ENCODE data around the gene ADAMTS2.

The ADAMTS2 gene

DNA sequence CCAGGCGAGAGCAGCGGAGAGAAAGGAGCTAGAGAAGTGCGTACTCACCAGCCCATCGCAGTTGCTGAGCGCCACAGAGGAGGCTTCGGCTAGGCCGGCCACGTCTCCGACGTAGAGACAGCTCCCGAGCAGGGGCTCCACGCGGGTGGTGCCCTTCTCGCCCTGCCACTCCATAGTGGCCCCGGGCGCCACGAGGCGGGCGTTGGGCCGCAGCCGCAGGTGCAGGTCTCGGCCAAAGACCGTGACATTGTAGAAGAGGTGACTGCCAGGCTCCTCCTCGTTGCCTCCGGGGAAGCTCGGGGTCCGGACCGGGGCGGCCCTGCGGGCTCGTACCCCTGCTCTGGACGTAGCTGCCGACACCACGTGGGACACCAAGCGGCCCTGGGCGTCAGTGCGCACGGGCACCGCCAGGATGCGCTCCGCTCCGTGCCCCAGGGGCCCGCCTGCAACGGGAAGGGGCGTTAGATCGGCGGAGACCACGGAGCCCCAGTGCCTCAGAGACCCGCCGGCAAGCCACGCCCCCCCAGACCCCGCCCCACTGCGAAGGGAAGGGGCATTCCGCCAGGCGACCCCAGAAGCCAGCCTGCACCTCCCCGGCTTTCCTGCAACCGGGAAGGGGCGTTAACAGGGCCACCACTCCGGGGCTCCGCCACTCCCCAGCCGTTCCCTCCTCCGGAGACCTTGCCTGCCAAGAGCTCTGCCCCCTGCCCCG is 1.4 kb downstream of the ADAMTS2 start:
- ChIA-PET CTCF (interaction anchor here (1.1 to 1.7 kb wide), 2 partner anchors 9 to 150 kb away, joined by 3 to 5 read pairs; no protein-coding TSS in a partner anchor), POLR2A (no interaction called here)
- TF ChIP-seq SP1 (IDR thresholded peaks at IDR 0.05): no peak
- no peak for TF ChIP-seq FOXK2 (IDR thresholded peaks at IDR 0.05)
- no peak for TF ChIP-seq FOXM1 (IDR thresholded peaks at IDR 0.05; ENCODE audit: borderline replicate concordance)
- TF ChIP-seq ARNT (IDR thresholded peaks at IDR 0.05): no peak
- no peak for TF ChIP-seq LEF1 (IDR thresholded peaks at IDR 0.05; ENCODE audit: borderline replicate concordance)
- TF ChIP-seq ZNF384 (IDR thresholded peaks at IDR 0.05): no peak
- TF ChIP-seq, protein P1, sequence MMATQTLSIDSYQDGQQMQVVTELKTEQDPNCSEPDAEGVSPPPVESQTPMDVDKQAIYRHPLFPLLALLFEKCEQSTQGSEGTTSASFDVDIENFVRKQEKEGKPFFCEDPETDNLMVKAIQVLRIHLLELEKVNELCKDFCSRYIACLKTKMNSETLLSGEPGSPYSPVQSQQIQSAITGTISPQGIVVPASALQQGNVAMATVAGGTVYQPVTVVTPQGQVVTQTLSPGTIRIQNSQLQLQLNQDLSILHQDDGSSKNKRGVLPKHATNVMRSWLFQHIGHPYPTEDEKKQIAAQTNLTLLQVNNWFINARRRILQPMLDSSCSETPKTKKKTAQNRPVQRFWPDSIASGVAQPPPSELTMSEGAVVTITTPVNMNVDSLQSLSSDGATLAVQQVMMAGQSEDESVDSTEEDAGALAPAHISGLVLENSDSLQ (IDR thresholded peaks at IDR 0.05): no peak
- no peak for TF ChIP-seq SUZ12 (IDR thresholded peaks at IDR 0.05)
- peak; percentile 59 for DNase-seq (ENCODE audit: extremely low spot score)

DNA sequence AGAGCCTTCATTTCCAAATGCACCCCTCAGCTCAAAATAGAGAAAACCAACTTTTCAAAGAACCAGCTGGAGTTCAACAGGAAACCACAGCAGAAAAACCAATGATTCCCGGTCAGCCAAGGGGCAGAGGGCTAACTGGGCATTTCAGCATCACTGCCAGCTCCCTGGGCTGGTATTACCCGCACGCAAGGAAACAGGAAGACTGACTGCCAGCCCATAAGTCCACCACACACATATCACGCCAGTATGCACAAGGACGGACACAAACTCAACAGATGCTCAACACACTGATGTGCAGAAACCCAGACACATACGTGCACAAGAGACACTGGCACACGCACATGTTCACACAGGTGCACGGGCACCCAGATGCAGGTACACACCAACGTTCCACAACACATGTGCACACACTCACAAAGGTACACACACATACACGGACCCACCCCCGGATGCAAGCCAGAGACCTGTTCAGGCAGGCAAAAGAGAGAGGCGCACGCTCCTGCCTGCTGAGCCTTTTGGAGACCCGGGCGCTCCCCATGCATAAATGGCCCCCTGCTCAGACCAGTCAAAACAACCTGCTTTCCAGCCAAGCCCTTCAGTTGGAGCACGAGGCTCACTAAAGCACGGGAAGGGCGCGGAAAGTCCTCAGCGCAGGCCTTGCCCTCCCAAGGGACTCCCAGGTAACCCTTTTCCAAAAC is 2.1 kb downstream of the ADAMTS2 start:
- no peak for TF ChIP-seq FOXM1 (IDR thresholded peaks at IDR 0.05; ENCODE audit: borderline replicate concordance)
- TF ChIP-seq BHLHE40 (IDR thresholded peaks at IDR 0.05; ENCODE audit: borderline replicate concordance): no peak
- TF ChIP-seq SUZ12 (IDR thresholded peaks at IDR 0.05): no peak
- TF ChIP-seq FOXK2 (IDR thresholded peaks at IDR 0.05): no peak
- DNase-seq (ENCODE audit: extremely low spot score): no peak
- ChIA-PET CTCF (interaction anchor here (1.7 kb wide), 1 partner anchor 8 kb away, joined by 5 read pairs; no protein-coding TSS in a partner anchor), POLR2A (no interaction called here)

DNA sequence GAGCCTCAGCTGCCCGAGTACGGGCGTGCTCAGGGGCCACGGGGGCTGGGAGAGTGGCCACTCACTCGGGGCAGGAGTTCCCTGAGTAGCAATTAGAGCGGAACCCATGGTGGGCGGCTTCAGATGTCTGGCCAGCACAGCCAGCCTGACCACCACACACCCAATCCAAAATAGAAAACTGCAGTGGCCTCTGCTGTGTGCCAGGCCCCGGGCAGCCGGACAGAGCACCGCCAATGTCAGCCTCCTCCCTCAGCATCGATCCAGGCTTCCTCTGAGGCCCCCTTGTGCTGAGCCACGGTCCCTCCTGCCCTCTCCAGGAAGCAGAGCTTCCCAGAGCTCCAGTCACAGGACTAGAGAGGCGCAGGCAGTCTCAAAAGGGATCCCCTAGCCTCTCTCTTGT is 2.7 kb downstream of the ADAMTS2 start:
- TF ChIP-seq SP1 (IDR thresholded peaks at IDR 0.05) (no peak), L3MBTL2 (conservative IDR thresholded peaks at IDR 0.05) (no peak), TARDBP (IDR thresholded peaks at IDR 0.05) (no peak)
- ChIA-PET CTCF (no interaction called here), POLR2A (no interaction called here)
- DNase-seq (ENCODE audit: extremely low spot score): no peak

DNA sequence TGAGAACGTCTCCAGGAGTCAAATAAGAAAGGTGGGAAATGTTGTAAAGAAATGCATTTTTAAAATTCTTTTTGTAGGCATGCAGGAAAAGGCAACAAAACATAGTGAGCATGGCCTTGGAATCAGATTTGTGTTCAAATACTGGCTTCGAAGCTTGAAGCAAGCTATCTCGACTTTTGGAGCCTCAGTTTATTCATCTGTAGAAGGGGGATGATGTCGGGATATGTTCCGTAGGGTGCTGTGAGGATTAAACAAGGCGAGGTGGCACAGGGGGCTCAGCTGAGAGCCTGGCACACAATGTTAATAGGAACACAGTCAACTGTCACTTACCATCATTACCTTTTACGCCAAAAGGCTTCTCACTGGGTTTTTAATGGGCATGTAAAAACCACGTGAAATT is 4.8 kb downstream of the ADAMTS2 start:
- ChIA-PET CTCF (no interaction called here), POLR2A (no interaction called here)
- TF ChIP-seq CTBP1 (IDR thresholded peaks at IDR 0.05; ENCODE audit: borderline replicate concordance) (no peak), BHLHE40 (IDR thresholded peaks at IDR 0.05; ENCODE audit: borderline replicate concordance) (no peak), SUZ12 (IDR thresholded peaks at IDR 0.05) (no peak), HDGF (IDR thresholded peaks at IDR 0.05; ENCODE audit: borderline replicate concordance) (no peak)
- no peak for DNase-seq (ENCODE audit: extremely low spot score)

DNA sequence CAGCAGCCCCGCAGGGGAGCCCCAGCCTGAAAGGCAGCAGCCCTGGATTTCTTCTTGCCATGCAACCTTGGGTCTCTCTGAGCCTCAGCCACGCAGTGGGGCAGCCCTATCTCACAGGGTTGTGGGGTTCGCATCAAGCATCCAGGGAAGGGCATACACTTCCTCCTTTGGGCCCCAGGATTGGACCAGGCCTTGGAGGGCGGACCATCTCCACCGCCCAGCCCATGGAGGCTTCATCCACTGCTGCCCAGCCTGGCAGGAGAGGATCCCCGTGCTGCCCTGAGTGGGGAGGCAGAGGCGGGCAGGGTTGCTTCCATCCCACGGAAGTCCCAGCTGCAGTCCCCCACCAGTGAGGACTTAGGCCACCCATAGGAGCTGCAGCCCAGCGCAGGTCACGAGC is 5.3 kb downstream of the ADAMTS2 start:
- TF ChIP-seq FOXM1 (IDR thresholded peaks at IDR 0.05; ENCODE audit: borderline replicate concordance) (no peak), FOXA1 (IDR thresholded peaks at IDR 0.05) (no peak), TARDBP (IDR thresholded peaks at IDR 0.05) (no peak), CTBP1 (IDR thresholded peaks at IDR 0.05; ENCODE audit: borderline replicate concordance) (no peak), L3MBTL2 (conservative IDR thresholded peaks at IDR 0.05) (no peak), LEF1 (IDR thresholded peaks at IDR 0.05; ENCODE audit: borderline replicate concordance) (no peak)
- no peak for DNase-seq (ENCODE audit: extremely low spot score)
- ChIA-PET POLR2A (no interaction called here), CTCF (no interaction called here)

DNA sequence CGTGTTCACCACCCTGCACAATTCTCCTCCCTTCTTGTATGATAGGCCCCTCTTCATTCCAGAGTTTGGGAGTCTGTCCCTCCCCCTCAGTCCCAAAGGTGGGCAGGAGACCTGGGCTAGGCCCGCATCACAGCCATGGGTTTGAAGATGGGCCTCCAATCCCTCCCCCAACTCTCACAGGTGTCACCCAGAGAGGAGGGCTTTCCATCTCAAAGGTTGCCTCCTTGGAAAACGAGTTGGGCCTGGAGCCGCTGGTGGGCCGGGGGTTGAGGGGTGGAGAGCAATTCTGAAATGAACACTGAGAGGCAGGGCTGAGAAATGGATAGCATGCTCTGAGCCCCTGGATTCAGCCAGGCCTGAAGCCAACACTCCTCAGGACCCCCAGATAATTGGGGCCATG is 6.2 kb downstream of the ADAMTS2 start:
- TF ChIP-seq ARNT (IDR thresholded peaks at IDR 0.05) (no peak), HDGF (IDR thresholded peaks at IDR 0.05; ENCODE audit: borderline replicate concordance) (no peak), TARDBP (IDR thresholded peaks at IDR 0.05) (no peak), FOXM1 (IDR thresholded peaks at IDR 0.05; ENCODE audit: borderline replicate concordance) (no peak), ZNF384 (IDR thresholded peaks at IDR 0.05) (no peak), SUZ12 (IDR thresholded peaks at IDR 0.05) (no peak), FOXA1 (IDR thresholded peaks at IDR 0.05) (no peak), LEF1 (IDR thresholded peaks at IDR 0.05; ENCODE audit: borderline replicate concordance) (no peak), FOXK2 (IDR thresholded peaks at IDR 0.05) (no peak), NFRKB (IDR thresholded peaks at IDR 0.05) (no peak), CTBP1 (IDR thresholded peaks at IDR 0.05; ENCODE audit: borderline replicate concordance) (no peak), ELF4 (IDR thresholded peaks at IDR 0.05) (no peak)
- TF ChIP-seq, protein P1 (IDR thresholded peaks at IDR 0.05): no peak
- ChIA-PET CTCF (no interaction called here), POLR2A (no interaction called here)
- DNase-seq (ENCODE audit: extremely low spot score): no peak

DNA sequence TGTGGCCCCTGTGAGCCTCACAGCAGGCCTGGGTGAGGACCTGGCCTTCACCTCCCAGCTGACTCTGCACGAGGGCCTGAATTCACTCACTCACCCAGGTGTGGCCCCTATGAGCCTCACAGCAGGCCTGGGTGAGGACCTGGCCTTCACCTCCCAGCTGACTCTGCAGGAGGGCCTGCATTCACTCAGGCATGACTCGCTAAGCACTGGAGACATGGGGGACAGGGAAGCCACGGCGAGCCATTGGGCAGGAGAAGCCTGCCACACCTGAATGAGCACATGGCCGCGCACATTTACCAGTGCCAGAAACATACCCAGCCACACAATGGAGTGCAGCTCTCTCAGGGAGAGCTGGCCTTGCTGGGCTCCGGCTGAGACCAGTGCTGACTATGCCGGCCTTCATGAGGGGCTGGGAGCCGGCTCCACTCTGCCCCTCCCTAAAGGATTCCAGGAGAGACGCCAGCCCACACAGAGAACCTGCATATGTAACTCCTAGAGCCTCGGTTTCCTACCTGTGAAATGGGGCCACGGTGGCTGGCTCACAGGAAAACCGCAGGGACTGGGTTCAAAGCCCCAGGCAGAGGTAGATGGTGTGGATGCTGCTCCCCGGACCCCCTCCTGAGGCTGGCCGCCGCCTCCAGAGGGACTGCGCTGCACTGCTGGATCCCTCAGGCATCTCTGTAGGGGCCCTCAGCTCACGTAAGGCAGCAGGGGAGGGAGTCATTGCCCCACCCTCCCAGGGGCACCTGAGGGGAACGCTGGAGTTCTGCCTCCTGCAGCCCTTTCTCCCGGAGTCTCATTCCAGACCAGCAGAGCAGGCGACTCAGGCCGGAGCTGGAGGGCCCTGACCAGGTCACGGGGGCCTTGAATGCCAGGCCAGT is 7.2 kb downstream of the ADAMTS2 start:
- ChIA-PET POLR2A (no interaction called here), CTCF (no interaction called here)
- no peak for DNase-seq (ENCODE audit: extremely low spot score)
- no peak for TF ChIP-seq CTBP1 (IDR thresholded peaks at IDR 0.05; ENCODE audit: borderline replicate concordance)
- TF ChIP-seq HDGF (IDR thresholded peaks at IDR 0.05; ENCODE audit: borderline replicate concordance): no peak
- no peak for TF ChIP-seq ARNT (IDR thresholded peaks at IDR 0.05)
- TF ChIP-seq FOXK2 (IDR thresholded peaks at IDR 0.05): no peak
- no peak for TF ChIP-seq L3MBTL2 (conservative IDR thresholded peaks at IDR 0.05)
- TF ChIP-seq ELF4 (IDR thresholded peaks at IDR 0.05): no peak
- no peak for TF ChIP-seq SP1 (IDR thresholded peaks at IDR 0.05)
- no peak for TF ChIP-seq ZNF384 (IDR thresholded peaks at IDR 0.05)
- TF ChIP-seq BHLHE40 (IDR thresholded peaks at IDR 0.05; ENCODE audit: borderline replicate concordance): no peak
- TF ChIP-seq, protein P1 (IDR thresholded peaks at IDR 0.05): no peak
- no peak for TF ChIP-seq TARDBP (IDR thresholded peaks at IDR 0.05)
- TF ChIP-seq FOXM1 (IDR thresholded peaks at IDR 0.05; ENCODE audit: borderline replicate concordance): no peak
- TF ChIP-seq FOXA1 (IDR thresholded peaks at IDR 0.05): no peak
- TF ChIP-seq LEF1 (IDR thresholded peaks at IDR 0.05; ENCODE audit: borderline replicate concordance): no peak
- TF ChIP-seq NFRKB (IDR thresholded peaks at IDR 0.05): no peak
- no peak for TF ChIP-seq SUZ12 (IDR thresholded peaks at IDR 0.05)
